ENCODE results near the gene ARHGAP32. TPM values are rescaled to one million over a fixed set of nuclear protein-coding genes. Genes with fewer than 3 reads are reported as not detected.
"Not testable (repeated sequence)": the region's sequence is repeated elsewhere in the genome, so short reads cannot be mapped to it uniquely, and the experiment has no call there.

Gene ARHGAP32
- total RNA-seq, 1 experiment from 2014 or later: 0.84 TPM

DNA sequence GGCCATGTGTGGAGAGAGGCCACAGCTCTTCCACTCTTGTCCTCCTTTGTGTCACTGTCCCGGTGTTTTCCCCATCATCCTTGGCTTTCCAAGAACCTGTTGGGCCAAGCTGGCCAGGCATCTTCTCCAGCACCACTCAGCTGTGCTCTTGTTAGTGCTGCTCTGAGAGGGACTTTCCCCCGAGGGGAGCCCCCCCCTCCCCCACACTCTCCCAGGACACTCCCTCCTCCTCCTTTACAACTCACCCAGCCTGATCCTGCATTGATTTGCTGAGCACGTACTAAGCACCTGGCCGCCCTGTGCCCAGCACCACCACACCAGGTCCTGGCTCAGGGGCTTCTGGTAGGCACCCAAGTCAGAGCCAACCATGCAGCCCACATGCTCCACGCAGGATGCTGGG, 262.7 kb downstream of the ARHGAP32 start:
- DNase-seq (ENCODE audit: low read depth): no peak
- in situ Hi-C loops (cut with HindIII; ENCODE audit: low pct_unique_long_range_greater_than_20kb, low sequenced_read_pairs): no loop called here

DNA sequence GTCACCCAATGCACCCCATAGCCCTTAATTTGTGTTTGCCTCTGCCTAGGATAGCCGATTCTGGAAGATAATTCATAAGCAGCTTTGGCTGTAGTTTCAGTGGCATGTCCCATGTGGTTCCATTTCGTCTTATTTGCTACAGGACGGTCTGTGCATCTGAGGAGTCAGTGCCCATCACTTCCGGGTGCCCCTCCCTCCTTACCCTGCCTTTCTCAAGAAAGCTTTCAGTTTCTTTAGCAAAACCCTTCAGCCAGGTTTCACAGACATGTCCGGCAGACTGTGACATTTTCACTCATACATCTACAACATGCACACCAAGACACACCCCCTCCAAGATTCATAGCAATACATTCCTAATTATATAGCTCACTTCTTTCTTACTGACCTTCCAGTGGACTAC, 263.7 kb downstream of the ARHGAP32 start:
- DNase-seq (ENCODE audit: low read depth): no peak
- in situ Hi-C loops (cut with HindIII; ENCODE audit: low pct_unique_long_range_greater_than_20kb, low sequenced_read_pairs): no loop called here

DNA sequence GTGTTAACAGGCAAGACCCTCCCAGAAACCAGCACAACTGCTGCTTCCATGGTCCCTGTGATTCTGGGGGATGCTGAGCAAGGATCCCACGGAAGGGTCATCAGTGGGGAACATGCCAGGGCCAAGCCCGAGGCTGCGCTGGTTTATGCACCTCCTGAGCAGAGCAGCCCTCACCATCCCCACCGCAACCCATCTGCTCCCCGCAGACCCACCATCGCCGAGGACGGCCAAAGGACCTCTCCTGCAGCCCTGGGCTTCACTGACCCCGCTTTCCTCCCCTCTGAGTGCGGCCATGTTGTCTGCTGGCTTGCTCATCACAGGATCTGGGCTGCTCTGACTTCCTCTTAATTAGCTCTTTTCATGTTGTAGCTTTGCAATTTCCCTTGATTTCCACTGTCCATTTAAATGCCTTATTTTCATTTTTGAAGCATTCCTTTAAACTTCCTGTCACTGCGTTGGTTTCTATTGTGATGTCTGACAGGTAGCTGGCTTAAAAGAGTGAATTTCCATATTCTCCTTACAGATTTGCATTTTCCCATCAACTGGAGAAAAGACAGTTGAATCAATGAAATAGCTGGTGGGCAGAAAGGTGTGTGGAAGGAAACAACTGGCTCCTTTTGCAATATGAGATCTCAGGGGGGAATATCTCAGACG, 264.3 kb downstream of the ARHGAP32 start:
- no peak for DNase-seq (ENCODE audit: low read depth)
- in situ Hi-C loops (cut with HindIII; ENCODE audit: low pct_unique_long_range_greater_than_20kb, low sequenced_read_pairs): no loop called here

DNA sequence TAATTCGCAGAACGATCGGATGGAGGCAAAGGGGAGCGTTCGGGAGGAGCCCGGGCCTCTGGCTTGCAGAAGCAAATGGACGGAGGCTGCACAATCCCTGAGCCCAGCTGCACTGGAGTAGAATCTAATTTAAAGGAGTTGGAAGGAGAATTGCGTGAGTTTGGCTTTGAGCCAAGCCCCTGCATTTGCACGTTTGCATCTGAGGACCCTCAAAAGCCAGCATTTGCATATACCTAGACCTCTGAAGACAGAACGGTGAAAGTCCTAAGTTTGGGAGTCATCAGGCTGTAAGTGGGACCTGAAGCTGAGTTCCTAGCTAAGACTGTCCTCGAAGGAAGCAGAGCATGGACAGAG, 265.0 kb downstream of the ARHGAP32 start:
- no peak for DNase-seq (ENCODE audit: low read depth)
- in situ Hi-C loops (cut with HindIII; ENCODE audit: low pct_unique_long_range_greater_than_20kb, low sequenced_read_pairs): no loop called here

DNA sequence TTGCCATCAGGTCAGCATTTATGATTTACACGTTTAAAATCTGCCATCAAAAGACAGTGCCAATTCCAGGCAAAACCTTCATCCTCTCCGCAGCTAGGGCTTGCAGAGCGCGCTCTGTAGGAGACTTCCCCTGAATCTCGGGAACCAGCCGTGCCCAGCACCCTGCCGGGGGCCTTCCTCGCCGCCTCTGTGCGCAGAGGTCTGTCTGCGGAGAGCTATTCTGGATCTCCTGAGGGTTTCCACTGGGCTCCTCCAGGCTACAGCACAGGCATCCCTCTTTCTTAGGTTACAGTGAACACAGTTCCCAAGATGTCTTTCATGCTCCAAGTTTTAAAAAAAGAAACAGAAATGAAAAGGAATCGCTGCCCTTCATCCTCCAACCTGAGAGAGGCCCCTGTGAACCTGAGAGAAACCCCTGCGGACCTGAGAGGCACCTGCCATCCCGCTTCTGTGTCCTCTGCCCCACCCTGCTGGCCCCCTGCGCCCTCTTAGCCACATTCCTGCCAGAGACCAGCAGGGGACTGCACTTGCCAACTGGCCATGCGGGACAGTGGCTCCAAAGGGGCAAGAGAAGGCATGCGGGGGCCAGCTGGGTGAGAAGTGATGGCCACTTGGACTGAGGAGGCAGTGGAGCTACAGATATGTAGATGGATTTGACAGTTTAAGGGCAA, 265.6 kb downstream of the ARHGAP32 start:
- in situ Hi-C loops (cut with HindIII; ENCODE audit: low pct_unique_long_range_greater_than_20kb, low sequenced_read_pairs): no loop called here
- DNase-seq (ENCODE audit: low read depth): no peak

DNA sequence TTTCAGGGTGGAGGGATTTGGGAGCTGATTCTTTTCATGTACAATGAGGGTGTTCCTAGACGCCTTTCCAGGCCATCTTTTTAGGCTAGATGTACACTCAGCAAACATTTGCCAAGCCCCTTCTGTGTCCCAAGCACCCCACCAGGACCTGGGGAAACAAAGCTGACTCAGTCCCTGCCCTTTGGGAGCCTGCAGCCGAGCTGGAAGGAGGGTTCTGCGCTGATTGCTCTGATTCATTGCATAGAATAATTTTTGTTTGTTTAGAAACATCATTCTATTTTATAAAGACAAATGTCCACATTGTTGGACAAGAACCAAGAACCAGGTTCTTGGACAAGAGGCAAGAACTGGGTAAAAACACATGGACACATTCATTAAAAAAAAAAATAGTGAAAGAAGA, 266.1 kb downstream of the ARHGAP32 start:
- DNase-seq (ENCODE audit: low read depth): no peak
- in situ Hi-C loops (cut with HindIII; ENCODE audit: low pct_unique_long_range_greater_than_20kb, low sequenced_read_pairs): no loop called here

DNA sequence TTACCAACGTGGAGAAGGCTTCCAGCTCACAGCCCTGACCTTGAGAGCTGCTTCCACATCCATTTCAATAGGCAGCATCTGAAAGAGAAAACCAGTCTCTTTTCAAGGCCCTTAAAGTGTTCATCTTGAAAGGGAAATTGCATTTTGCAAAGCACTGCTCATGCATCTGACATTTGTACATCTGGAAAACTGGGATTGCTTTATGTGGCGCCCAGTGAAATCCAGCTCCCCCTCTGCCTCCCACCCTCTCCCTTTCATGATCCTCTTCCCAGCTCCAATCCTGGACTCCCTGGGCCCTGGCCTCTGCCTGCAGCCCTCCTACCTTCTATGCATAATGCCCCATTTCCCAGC, 266.9 kb downstream of the ARHGAP32 start:
- in situ Hi-C loops (cut with HindIII; ENCODE audit: low pct_unique_long_range_greater_than_20kb, low sequenced_read_pairs): no loop called here
- no peak for DNase-seq (ENCODE audit: low read depth)

DNA sequence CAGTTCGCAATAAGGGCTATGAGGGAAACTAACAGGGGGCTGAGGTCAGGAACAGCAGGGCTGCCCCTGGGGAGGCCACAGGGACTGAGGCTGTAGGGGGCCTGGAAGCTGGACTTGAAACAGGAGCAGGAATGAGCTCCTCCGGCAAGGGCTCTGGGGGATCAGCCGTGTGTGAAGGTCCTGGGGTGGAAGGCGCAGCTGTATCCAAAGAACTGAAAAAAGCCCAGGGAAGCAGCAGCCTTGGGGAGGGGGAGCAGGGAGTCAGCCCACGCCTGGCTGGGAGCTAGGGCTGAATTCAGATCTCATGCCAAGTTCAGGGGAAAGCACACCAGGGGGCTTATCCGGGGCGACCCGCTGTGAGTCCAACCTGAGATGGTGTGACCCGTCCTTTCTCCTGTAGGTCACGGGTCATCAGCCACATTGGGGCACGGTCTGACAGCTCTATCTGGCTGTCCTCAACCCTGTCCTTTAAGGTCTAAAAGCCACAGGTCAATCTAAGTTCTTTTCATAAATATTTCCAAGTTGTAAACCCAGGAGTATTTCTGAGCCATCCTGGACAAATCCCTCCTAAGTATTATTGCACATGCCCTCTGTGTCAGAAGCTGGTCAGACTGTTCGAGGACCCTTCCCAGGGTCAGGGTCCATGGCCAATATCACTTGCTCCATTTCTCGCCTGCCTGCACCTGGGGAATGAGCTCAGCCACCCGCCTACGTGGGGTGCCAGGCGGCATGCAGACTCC, 267.4 kb downstream of the ARHGAP32 start:
- in situ Hi-C loops (cut with HindIII; ENCODE audit: low pct_unique_long_range_greater_than_20kb, low sequenced_read_pairs): no loop called here
- DNase-seq (ENCODE audit: low read depth): no peak

DNA sequence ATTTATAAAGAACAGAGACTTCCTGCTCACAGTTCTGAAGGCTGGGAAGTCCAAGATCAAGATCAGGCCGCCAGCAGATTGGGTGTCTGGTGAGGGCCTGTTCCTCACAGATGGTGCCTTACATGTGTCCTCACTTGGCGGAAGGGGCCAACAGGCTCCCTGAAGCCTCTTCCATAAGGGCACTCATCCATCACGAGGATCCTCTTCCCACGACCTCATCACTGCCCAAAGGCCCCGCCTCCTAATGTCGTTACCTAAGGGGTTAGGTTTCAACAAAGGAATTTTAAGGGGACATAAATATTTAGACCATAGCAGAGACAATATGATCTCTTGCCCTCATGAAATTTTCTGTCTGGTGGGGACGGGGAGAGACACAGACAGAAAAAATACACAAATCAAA, 268.0 kb downstream of the ARHGAP32 start:
- no peak for DNase-seq (ENCODE audit: low read depth)
- in situ Hi-C loops (cut with HindIII; ENCODE audit: low pct_unique_long_range_greater_than_20kb, low sequenced_read_pairs): no loop called here

DNA sequence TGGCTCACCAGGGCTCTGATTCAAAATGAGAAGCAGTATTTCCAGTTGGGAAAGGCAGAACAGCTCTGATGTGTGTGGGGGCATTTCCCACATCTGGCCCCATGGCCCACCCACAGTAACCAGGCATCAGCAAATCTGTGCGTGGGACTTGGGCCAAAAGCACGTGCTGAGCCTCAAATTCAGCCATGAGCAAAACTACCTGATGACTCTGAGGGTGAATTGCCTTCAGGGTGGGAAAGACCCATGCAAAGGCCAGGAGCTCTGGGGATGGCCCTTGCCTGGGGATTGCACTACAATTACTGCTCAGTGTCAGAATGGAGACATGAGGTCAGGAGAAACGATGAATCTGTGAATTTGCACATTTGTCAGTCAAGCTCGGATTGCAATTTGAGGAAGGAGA, 270.3 kb downstream of the ARHGAP32 start:
- DNase-seq (ENCODE audit: low read depth): no peak
- in situ Hi-C loops (cut with HindIII; ENCODE audit: low pct_unique_long_range_greater_than_20kb, low sequenced_read_pairs): no loop called here

DNA sequence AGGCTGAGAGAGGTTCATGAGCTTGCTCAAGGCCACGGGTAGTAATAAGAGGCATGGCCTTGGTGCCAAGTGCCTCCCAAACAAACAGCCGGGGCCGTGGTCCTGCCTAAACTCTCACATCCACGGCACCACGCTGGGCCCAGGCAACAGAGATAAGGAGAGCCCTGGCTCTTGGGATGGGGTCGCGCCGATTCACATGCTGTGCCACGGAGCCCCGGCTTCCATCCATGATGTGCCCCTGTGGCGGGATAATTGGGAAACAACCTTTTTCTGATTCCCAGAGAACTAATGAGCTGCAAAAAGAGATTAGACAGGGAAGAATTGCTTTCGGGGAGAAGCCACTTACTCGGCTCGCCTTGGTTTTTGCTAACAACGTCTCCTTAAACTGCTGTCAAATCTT, 271.5 kb downstream of the ARHGAP32 start:
- in situ Hi-C loops (cut with HindIII; ENCODE audit: low pct_unique_long_range_greater_than_20kb, low sequenced_read_pairs): no loop called here
- no peak for DNase-seq (ENCODE audit: low read depth)

DNA sequence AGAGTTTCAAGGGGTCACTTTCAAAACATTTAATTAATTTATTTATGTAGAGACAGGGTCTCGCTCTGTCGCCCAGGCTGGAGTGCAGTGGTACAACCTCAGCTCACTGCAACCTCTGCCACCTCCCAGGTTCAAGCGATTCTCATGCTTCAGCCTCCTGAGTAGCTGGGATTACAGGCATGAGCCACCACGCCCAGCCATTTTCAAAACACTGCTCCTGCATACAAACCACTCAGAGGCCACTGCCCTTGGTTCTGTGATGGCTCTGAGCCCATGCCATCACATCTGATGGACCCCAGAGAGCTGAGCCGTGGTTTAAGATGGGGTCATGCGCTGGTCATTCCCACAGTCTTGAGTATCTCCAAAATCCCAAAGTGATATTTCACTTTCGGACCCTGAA, 272.5 kb downstream of the ARHGAP32 start:
- DNase-seq (ENCODE audit: low read depth); in situ Hi-C loops (cut with HindIII; ENCODE audit: low pct_unique_long_range_greater_than_20kb, low sequenced_read_pairs): not testable (repeated sequence)

DNA sequence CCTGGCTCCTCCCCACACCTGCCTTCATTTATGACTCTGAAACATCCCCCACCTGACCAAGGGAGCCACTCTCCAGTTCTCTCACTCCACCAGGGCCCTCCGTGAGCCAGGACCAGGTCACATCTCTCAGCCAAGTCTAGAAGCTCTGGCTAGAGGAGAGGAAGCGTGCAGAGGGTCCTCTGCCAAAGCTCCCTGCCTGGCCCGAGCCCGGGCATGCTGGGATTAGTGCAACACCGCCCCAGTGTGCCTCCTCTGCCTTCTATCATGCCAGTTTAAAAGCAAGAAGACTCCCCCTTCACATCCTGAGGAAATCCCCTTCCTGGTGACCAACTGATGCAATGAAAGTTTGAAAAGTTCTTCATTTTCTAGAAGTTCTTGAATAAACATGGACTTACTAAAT, 272.9 kb downstream of the ARHGAP32 start:
- in situ Hi-C loops (cut with HindIII; ENCODE audit: low pct_unique_long_range_greater_than_20kb, low sequenced_read_pairs): no loop called here
- no peak for DNase-seq (ENCODE audit: low read depth)

DNA sequence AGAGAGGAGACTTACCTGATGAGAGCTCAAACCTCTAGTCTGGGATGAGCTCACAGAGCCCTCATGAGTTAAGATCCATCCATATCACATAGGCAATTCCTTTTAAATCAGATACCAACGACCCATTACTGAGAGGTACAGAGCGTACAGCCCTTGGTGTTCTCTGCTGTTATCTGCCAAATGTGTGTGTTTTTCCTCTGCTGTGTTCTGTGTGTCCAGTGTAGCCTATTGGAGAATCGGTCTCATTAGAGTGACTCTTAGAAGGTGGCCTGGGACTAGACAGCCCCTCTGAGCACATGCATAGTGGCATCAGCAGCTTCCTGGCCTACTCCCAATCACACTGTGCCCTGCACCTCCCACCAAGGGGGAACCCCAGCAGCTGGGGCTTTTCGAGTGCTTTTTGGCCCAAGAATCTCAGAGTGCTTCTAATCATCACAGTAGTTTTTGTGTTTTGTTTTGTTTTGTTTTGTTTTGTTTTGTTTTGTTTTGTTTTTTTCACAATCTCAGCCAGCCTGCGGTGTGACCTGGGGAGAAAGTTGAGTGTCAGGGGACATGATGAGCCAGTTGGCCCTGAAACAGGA, 274.9 kb downstream of the ARHGAP32 start:
- no peak for DNase-seq (ENCODE audit: low read depth)

DNA sequence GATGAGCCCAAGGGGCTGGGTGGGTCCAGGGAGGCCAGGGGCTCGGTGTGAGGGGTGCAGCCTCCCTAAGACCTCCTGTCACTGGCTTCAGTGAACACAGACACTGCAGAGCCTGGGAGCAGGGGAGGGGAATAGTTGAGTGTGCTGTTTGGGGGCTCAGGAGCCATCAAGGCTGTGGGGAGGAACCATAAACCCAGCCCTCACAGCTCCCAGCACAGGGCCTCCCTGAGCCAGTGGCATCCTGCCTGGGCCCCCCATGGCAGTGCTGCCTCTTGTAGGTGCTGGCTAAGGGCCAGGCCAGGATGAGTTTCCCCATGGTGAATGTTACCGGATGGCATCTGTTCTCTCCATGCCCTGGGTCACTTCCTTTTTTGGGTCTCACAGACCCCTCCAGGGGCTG, 275.4 kb downstream of the ARHGAP32 start:
- in situ Hi-C loops (cut with HindIII; ENCODE audit: low pct_unique_long_range_greater_than_20kb, low sequenced_read_pairs): no loop called here
- DNase-seq (ENCODE audit: low read depth): no peak

More for the DNA sequence above, 274.9 kb downstream of the ARHGAP32 start:
- in situ Hi-C loops (cut with HindIII; ENCODE audit: low pct_unique_long_range_greater_than_20kb, low sequenced_read_pairs): no loop called here

DNA sequence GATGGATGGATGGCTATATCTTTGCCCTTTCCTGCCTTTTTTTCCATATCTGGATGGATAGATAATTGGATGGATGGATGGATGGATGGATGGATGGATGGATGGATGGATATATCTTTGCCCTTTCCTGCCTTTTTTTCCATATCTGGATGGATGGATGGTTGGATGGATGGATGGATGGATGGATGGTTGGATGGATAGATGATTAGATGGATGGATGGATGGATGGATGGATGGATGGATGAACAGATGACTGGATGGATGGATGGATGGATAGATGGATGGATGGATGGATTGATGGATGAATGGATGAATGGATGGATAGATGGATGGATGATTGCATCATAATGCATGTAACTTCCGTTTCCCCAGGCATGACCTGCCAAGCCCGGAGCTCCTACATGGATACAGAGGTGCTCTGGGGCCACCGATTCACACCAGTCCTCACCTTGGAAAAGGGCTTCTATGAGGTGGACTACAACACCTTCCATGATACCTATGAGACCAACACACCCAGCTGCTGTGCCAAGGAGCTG, 276.0 kb downstream of the ARHGAP32 start:
- DNase-seq (ENCODE audit: low read depth): no peak
- in situ Hi-C loops (cut with HindIII; ENCODE audit: low pct_unique_long_range_greater_than_20kb, low sequenced_read_pairs): no loop called here

DNA sequence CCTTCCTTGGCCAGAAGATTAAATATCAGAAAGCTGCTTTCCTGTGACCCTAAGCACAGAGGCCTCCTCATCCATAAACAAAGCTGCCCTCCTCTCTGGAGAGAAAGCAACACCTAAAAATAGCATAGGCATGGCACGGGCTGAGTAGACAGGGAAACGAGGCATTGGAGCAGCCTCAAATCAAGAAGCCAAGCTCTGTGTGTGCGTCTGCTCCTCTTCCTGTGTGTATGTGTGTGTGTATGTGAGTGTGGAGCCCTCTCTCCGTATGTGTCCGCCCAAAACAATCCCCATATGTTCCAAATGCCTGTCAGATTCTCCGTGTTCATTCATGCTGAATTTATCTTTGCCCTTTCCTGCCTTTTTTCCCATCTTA, 277.0 kb downstream of the ARHGAP32 start:
- no peak for DNase-seq (ENCODE audit: low read depth)
- in situ Hi-C loops (cut with HindIII; ENCODE audit: low pct_unique_long_range_greater_than_20kb, low sequenced_read_pairs): no loop called here

Measured in Caki2 (cell line).